IMR-90 (cell line): Measurements from ENCODE around the gene KDM1A. TPM values are rescaled to one million over a fixed set of nuclear protein-coding genes. Genes with fewer than 3 reads are reported as not detected.

ENCODE experiments used
- ATAC-seq: fragments of 200-7000 bp; cut with Tn5 transposase; 2 replicates; pipeline ENCODE4 v1.9.1; 2020; ENCODE audit warnings: low read depth, mild to moderate bottlenecking, moderate library complexity
- BruUV-seq: library from RNA; stranded (reverse); fragments of 400-500 nt; replicated peaks from 2 replicates; lab custom pipeline; 2021; lab: Mats Ljungman, UMichigan
- CTCF ChIA-PET: fragments of 300-600 bp; formaldehyde crosslinking; extraction: SDS; loops from one replicate; lab custom pipeline; 2021; ENCODE audit warnings: antibody characterized with exemption; lab: Yijun Ruan, JAX
- POLR2A ChIA-PET: fragments of 300-600 bp; sonication (Branson Sonifier 250); formaldehyde crosslinking; loops from one replicate; lab custom pipeline; 2022; ENCODE audit warnings: antibody characterized with exemption; ENCODE audit not compliant: unreplicated experiment; lab: Charles Lee
- DNase-seq: peaks from one replicate; pipeline ENCODE4 v3.0.0; 2013
- H2AFZ ChIP-seq: replicated peaks from 2 replicates; pipeline ENCODE3; 2013; ENCODE audit warnings: low read length, mild to moderate bottlenecking; ENCODE audit not compliant: poor library complexity
- H2AK5ac ChIP-seq: 2 replicates; pipeline ENCODE4 v1.6.1; 2013; ENCODE audit warnings: low read depth, low read length, inconsistent platforms
- H2AK9ac ChIP-seq: replicated peaks from 2 replicates; pipeline ENCODE3; 2013; ENCODE audit warnings: mild to moderate bottlenecking, low read depth, low read length, moderate library complexity; ENCODE audit not compliant: poor library complexity
- H2BK120ac ChIP-seq: 2 replicates; pipeline ENCODE4 v1.6.1; 2013; ENCODE audit warnings: low read depth, low read length, inconsistent platforms
- H2BK15ac ChIP-seq: 3 replicates; pipeline ENCODE4 v1.6.1; 2013; ENCODE audit warnings: low read depth, low read length, inconsistent platforms
- H2BK20ac ChIP-seq: 2 replicates; pipeline ENCODE4 v1.6.1; 2013; ENCODE audit warnings: low read depth, mild to moderate bottlenecking, inconsistent platforms, low read length, moderate library complexity
- H2BK5ac ChIP-seq: 2 replicates; pipeline ENCODE4 v1.6.1; 2013; ENCODE audit warnings: mild to moderate bottlenecking, low read depth, low read length, inconsistent platforms; ENCODE audit not compliant: poor library complexity, severe bottlenecking
- H3K14ac ChIP-seq: replicated peaks from 2 replicates; pipeline ENCODE4 v1.6.1; 2013; ENCODE audit warnings: low read depth, low read length, inconsistent platforms
- H3K18ac ChIP-seq: 2 replicates; pipeline ENCODE4 v1.6.1; 2013; ENCODE audit warnings: low read depth, low read length, control low read depth
- H3K23ac ChIP-seq: 2 replicates; pipeline ENCODE4 v1.6.1; 2013; ENCODE audit warnings: low read depth, low read length, inconsistent platforms
- H3K27ac ChIP-seq: 2 replicates; pipeline ENCODE4 v1.5.1; 2013; ENCODE audit warnings: mild to moderate bottlenecking, control low read depth, low read length; ENCODE audit not compliant: insufficient read depth
- H3K27me3 ChIP-seq: 2 replicates; pipeline ENCODE4 v1.6.1; 2013; ENCODE audit warnings: low read length; ENCODE audit not compliant: control insufficient read depth, insufficient read depth
- H3K36me3 ChIP-seq: 2 replicates; pipeline ENCODE4 v1.6.1; 2013; ENCODE audit warnings: low read length, mixed read lengths; ENCODE audit not compliant: control insufficient read depth, insufficient read depth
- H3K4ac ChIP-seq: 2 replicates; pipeline ENCODE4 v1.6.1; 2013; ENCODE audit warnings: low read depth, low read length, inconsistent platforms
- H3K4me1 ChIP-seq: 2 replicates; pipeline ENCODE4 v1.6.1; 2013; ENCODE audit warnings: low read length, mixed read lengths; ENCODE audit not compliant: control insufficient read depth, insufficient read depth
- H3K4me2 ChIP-seq: 2 replicates; pipeline ENCODE4 v1.6.1; 2013; ENCODE audit warnings: low read depth, mild to moderate bottlenecking, control low read depth, low read length, moderate library complexity
- H3K4me3 ChIP-seq: 2 replicates; pipeline ENCODE4 v1.5.1; 2013; ENCODE audit warnings: low read depth, mild to moderate bottlenecking, control low read depth, low read length, moderate library complexity; ENCODE audit not compliant: insufficient read depth
- H3K56ac ChIP-seq: 2 replicates; pipeline ENCODE4 v1.6.1; 2013; ENCODE audit warnings: low read length, inconsistent platforms; ENCODE audit not compliant: insufficient read depth; ENCODE audit errors: extremely low read depth
- H3K79me1 ChIP-seq, 2 experiments: 2 replicates each; pipeline ENCODE4 v1.6.1; 2013; ENCODE audit warnings: low read length in 2 of 2, inconsistent platforms in 1 of 2, low read depth in 1 of 2
- H3K9ac ChIP-seq: 2 replicates; pipeline ENCODE4 v1.6.1; 2013; ENCODE audit warnings: low read depth, low read length, control low read depth
- H3K9me1 ChIP-seq: 2 replicates; pipeline ENCODE4 v1.6.1; 2013; ENCODE audit warnings: low read length, inconsistent platforms; ENCODE audit not compliant: insufficient read depth
- H3K9me3 ChIP-seq: 2 replicates; pipeline ENCODE4 v1.6.1; 2013; ENCODE audit warnings: low read length; ENCODE audit not compliant: control insufficient read depth, insufficient read depth
- H4K20me1 ChIP-seq: 2 replicates; pipeline ENCODE4 v1.6.1; 2013; ENCODE audit warnings: low read length, inconsistent platforms; ENCODE audit not compliant: insufficient read depth
- H4K5ac ChIP-seq: 2 replicates; pipeline ENCODE4 v1.6.1; 2013; ENCODE audit warnings: mild to moderate bottlenecking, low read depth, low read length, control low read depth
- H4K8ac ChIP-seq, 2 experiments: 2 replicates each; pipeline ENCODE4 v1.6.1; 2013; ENCODE audit warnings: low read depth in 2 of 2, low read length in 2 of 2, control low read depth in 1 of 2, inconsistent platforms in 1 of 2
- H4K91ac ChIP-seq: 2 replicates; pipeline ENCODE4 v1.6.1; 2013; ENCODE audit warnings: low read depth, low read length, inconsistent platforms; ENCODE audit not compliant: insufficient read depth
- NFE2L2 ChIP-seq: fragments of 150-350 bp; IDR thresholded peaks from 2 replicates; pipeline ENCODE4 v1.6.1; 2016; ENCODE audit warnings: low read depth, mild to moderate bottlenecking, low read length
- POLR2A ChIP-seq: IDR thresholded peaks from 2 replicates; pipeline ENCODE4 v1.6.1; 2012; ENCODE audit warnings: mild to moderate bottlenecking, low read depth, low read length
- RAD21 ChIP-seq: IDR thresholded peaks from 2 replicates; pipeline ENCODE4 v1.6.1; 2012; ENCODE audit warnings: low read length, improper control_type of control experiment
- WGBS, 2 experiments: methylation state at CpG; one replicate each; pipeline versions ENCODE4 v1.1.5 to v1.1.7; 2013; ENCODE audit warnings: missing lambda C conversion rate in 2 of 2; ENCODE audit not compliant: insufficient read length in 1 of 2; ENCODE audit errors: extremely low coverage in 2 of 2; 5-methylcytosine and 5-hydroxymethylcytosine counted together
- dilution Hi-C: fragments of 300-500 bp; cut with HindIII; formaldehyde crosslinking; loops from one replicate; pipeline ENCODE4 v1.14.3; 2018; ENCODE audit warnings: low sequenced_read_pairs; ENCODE audit not compliant: unreplicated experiment
- in situ Hi-C: fragments of 300-500 bp; cut with MboI; formaldehyde crosslinking; loops from 3 replicates; pipeline ENCODE4 v1.14.3; 2019; ENCODE audit warnings: low sequenced_read_pairs, inconsistent platforms, mixed read lengths
- intact Hi-C: fragments of 100-400 bp; cut with micrococcal nuclease; formaldehyde crosslinking; loops from 2 replicates; pipeline ENCODE4 v1.10.0; 2022
- polyA plus RNA-seq, 3 experiments: library from polyadenylated mRNA; depleted of rRNA; stranded (reverse); fragments of >200 nt; gene quantifications; 2 replicates each; pipeline ENCODE4 v1.2.3, GENCODE V29; 2012; ENCODE audit warnings: low replicate concordance in 1 of 3
- total RNA-seq: library from RNA; depleted of rRNA; stranded (reverse); fragments of >200 nt; gene quantifications from 2 replicates; pipeline ENCODE4 v1.2.3, GENCODE V29; 2012
- TF ChIP-seq, protein P1 (sequence below): fragments of 150-350 bp; IDR thresholded peaks from 2 replicates; pipeline ENCODE4 v1.6.1; 2016; ENCODE audit warnings: low read depth, mild to moderate bottlenecking, low read length, moderate library complexity, borderline replicate concordance

Gene KDM1A
- total and polyA plus RNA-seq, 2 of the 4 experiments (the other 2 are of a cell fraction) = 58.7 to 104 TPM

DNA sequence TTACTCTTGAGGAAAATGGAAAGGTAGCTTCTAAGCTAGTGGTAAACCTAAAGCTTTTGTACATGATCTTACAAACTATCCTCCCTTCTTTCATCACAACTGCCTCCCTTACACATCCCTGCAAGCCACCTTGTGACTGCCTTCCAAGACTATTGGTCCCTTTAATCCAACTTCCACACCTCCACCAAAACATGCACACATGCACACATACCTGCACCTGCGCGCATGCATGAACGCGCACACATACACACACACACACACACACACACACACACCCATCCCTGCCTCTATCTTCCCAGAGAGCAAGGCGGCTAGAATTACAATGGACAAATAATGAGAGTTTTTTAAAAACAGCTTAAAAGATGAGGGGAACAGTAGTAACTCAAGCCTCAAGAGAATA, 91.1 kb downstream of the KDM1A start:
- WGBS, 2 experiments = no CpG with 5 or more reads among the region's 5 CpGs
- ATAC-seq = no peak
- Histone ChIP-seq H3K14ac (no peak overlapping the region; the same call in 1 of the 2 replicates), H4K8ac (no peak overlapping the region), H3K4me1 (peaks cover 10% of the 10 kb centered on the region), H4K20me1 (peaks cover 64% of the 10 kb centered on the region), H3K9me3 (no peaks in the 10 kb centered on the region), H2AK5ac (peak overlapping the region; percentile 27; the same call in 1 of the 2 replicates), H3K23ac (peak overlapping the region; percentile 65), H3K18ac (no peak overlapping the region), H2AFZ (no peak overlapping the region), H3K27ac (no peak overlapping the region), H2AK9ac (peak overlapping the region; percentile 44), H4K91ac (no peak overlapping the region), H3K79me1 (peaks cover 26 to 76% of the 10 kb centered on the region in 2 experiments), H3K4me2 (no peak overlapping the region), H3K4me3 (no peak overlapping the region), H3K9ac (no peak overlapping the region), H4K5ac (peak overlapping the region; percentile 6; the same call in 1 of the 2 replicates), H3K27me3 (no peaks in the 10 kb centered on the region), H2BK15ac (no peak overlapping the region), H3K9me1 (peaks cover 26% of the 10 kb centered on the region), H3K36me3 (peaks cover 14% of the 10 kb centered on the region), H2BK120ac (no peak overlapping the region), H3K56ac (no peak overlapping the region), H3K4ac (no peak overlapping the region), H2BK5ac (no peak overlapping the region), H2BK20ac (no peak overlapping the region)
- no peak for DNase-seq
- dilution Hi-C loops = no loop called here
- TF ChIP-seq POLR2A = no peak
- no peak for TF ChIP-seq RAD21
- no peak for TF ChIP-seq NFE2L2
- TF ChIP-seq, protein P1, sequence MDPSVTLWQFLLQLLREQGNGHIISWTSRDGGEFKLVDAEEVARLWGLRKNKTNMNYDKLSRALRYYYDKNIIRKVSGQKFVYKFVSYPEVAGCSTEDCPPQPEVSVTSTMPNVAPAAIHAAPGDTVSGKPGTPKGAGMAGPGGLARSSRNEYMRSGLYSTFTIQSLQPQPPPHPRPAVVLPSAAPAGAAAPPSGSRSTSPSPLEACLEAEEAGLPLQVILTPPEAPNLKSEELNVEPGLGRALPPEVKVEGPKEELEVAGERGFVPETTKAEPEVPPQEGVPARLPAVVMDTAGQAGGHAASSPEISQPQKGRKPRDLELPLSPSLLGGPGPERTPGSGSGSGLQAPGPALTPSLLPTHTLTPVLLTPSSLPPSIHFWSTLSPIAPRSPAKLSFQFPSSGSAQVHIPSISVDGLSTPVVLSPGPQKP = no peak
- no TSS peak for BruUV-seq
- ChIA-PET CTCF (no interaction called here), POLR2A (no interaction called here)
- intact Hi-C loops = no loop called here
- in situ Hi-C loops = no loop called here
